ENCODE results near the gene FCHO1. TPM values are rescaled to one million over a fixed set of nuclear protein-coding genes. Genes with fewer than 3 reads are reported as not detected.

The FCHO1 gene
- total RNA-seq, 1 donor from 2014 or later: not detected

DNA sequence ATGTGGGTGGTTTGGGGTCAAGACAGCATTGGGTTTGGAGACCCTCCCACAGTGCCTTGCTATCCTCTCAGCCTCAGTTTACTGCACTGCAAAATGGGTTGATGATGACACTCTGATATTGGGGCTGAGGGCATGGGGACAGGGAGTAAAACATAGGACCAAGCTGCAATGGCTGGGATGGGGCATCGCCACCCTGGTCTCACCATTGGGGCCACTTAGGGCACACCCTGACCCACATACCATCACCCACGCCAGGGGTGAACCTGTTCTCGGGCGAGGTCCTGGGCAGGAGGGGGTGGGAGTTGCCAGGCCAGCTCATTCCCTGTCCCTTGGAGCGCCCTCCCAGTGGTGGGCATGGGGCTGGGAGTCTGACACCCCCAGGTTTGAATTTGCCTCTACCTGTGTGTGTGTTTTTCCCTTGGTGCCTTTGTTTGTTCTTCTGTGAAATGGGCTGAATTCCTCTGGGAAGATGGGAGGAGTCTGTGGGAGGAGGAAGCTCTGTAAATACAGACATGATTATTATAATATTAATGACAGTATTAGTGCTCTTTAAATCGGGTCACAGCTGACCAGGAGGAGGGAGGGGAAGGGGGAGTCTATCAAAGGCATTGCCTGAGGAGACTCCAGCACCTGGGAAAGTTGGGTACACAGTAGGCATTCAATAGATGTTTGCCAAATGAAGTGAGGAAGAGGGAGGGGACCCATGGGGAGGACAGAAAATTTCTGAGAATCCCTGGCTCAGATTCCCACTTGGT is 2.2 kb upstream of the FCHO1 start:
- H3K4me1 ChIP-seq: peaks cover 0 to 5% of the 10 kb centered on the region in 2 donors
- TF ChIP-seq, protein P1, sequence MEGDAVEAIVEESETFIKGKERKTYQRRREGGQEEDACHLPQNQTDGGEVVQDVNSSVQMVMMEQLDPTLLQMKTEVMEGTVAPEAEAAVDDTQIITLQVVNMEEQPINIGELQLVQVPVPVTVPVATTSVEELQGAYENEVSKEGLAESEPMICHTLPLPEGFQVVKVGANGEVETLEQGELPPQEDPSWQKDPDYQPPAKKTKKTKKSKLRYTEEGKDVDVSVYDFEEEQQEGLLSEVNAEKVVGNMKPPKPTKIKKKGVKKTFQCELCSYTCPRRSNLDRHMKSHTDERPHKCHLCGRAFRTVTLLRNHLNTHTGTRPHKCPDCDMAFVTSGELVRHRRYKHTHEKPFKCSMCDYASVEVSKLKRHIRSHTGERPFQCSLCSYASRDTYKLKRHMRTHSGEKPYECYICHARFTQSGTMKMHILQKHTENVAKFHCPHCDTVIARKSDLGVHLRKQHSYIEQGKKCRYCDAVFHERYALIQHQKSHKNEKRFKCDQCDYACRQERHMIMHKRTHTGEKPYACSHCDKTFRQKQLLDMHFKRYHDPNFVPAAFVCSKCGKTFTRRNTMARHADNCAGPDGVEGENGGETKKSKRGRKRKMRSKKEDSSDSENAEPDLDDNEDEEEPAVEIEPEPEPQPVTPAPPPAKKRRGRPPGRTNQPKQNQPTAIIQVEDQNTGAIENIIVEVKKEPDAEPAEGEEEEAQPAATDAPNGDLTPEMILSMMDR (IDR thresholded peaks at IDR 0.05): no peak
- no peak overlapping the region for H3K27ac ChIP-seq
- H3K4me3 ChIP-seq: no peak overlapping the region
- no peak for DNase-seq (ENCODE audit: low spot score in 2 of 2)
- H3K9me3 ChIP-seq: no peaks in the 10 kb centered on the region
- H3K27me3 ChIP-seq: no peaks in the 10 kb centered on the region
- intact Hi-C loops (cut with DNase I): loop anchor here (5.0 kb wide), 1 partner anchor 192 kb away; the partner anchor contains the start of gene COLGALT1
- no peaks in the 10 kb centered on the region for H3K36me3 ChIP-seq

DNA sequence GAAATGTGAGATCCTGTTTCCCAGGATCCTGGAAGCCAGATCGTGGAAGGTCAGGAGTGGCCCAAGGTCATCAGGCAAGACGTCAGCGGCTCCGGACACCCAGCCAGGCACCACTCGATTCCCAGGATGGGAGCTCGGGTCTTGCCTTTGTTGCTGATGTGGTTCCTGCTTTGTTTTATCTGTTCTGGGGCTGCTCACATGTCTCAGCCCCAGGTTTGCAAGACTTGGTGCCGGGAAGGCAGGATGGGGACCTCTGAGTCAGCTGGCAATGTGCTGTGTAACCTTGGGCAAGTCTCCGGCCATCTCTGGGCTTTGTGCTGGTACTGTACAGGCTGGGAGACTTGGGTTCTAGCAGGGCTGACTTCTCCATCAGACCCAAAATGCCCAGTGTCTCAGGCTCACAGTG is 1.4 kb upstream of the FCHO1 start:
- intact Hi-C loops (cut with DNase I): loop anchor here (5.0 kb wide), 1 partner anchor 193 kb away; the partner anchor contains the start of gene COLGALT1
- Histone ChIP-seq H3K27me3 (no peaks in the 10 kb centered on the region), H3K4me3 (no peak overlapping the region), H3K36me3 (no peaks in the 10 kb centered on the region), H3K4me1 (peaks cover 0 to 5% of the 10 kb centered on the region in 2 donors), H3K27ac (no peak overlapping the region), H3K9me3 (no peaks in the 10 kb centered on the region)
- TF ChIP-seq, protein P1 (IDR thresholded peaks at IDR 0.05): no peak
- no peak for DNase-seq (ENCODE audit: low spot score in 2 of 2)

DNA sequence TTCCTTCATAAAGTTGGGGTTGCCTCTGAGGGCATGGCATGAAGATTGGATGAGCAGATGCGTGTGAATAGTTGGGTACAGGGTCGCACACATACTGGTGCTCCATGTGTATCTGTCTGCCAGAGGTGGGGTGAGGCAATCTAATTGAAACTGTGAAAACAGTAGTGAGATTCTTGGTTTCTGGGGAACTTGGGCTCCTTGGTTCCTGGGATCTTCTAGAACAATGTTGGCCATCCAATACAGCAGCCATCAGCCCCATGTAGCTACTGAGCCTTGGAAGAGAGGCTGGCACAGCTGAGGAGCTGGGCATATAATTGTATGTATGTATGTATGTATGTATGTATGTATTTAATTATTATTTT is 616 bp downstream of the FCHO1 start:
- TF ChIP-seq, protein P1 (IDR thresholded peaks at IDR 0.05): no peak
- Histone ChIP-seq H3K4me3 (no peak overlapping the region), H3K27ac (no peak overlapping the region), H3K4me1 (peaks cover 0 to 5% of the 10 kb centered on the region in 2 donors), H3K9me3 (no peaks in the 10 kb centered on the region), H3K36me3 (no peaks in the 10 kb centered on the region), H3K27me3 (no peaks in the 10 kb centered on the region)
- DNase-seq (ENCODE audit: low spot score in 2 of 2): no peak
- intact Hi-C loops (cut with DNase I): no loop called here

DNA sequence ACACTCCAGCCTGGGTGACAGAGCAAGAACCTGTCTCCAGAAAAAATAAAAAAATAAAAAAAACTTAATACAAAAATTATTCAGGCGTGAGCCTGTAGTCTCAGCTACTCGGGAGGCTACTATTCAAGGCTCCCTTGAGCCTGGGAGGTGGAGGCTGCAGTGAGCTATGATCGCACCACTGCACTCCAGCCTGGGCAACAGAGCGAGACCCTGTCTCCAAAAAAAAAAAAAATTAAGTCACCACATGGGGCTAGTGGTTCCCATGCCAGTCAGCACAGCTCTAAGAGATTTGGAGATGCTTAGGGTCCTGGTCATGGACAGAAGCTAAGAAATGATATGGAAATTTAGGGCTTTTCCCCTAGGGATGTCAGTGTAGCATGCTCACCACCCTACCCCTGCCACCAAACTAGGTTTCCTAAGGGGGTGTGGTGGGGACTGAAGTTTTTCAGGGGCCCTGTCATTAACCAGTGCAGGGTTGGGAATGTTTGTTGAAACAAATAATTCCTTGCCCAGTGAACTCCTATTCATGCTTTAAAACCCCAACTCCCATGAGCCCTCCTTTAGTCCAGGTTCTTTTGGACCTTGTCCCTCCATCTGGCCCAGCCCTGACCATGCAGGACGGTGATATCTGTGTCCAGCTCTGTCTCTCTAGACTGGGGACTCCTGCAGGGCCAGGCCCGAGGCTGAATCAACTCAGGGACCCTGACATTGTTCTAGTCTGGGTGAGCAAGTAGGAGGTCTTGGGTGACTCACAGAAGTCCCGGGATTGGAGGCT is 1.8 kb downstream of the FCHO1 start:
- Histone ChIP-seq H3K27me3 (no peaks in the 10 kb centered on the region), H3K9me3 (no peaks in the 10 kb centered on the region)
- TF ChIP-seq, protein P1 (IDR thresholded peaks at IDR 0.05): no peak

DNA sequence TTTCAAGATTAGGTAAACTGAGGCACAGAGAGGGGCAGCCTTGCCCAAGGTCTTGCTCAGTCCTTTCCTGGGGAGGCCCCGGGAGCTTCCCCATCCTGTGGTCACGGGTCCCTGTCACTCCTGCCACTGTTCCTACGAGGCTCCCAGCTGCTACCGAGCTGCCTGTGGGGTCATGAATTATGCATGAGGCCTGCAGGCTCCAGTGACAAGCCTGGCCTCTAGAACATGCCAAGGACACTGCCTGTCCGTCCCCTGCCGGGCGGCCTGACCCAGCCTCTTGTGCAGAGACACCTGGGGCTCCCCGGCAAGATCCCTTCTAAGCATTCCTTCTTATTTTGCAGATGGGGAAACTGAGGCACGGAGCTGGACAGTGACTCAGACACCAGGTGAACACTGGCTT is 2.7 kb downstream of the FCHO1 start:
- no peak overlapping the region for H3K4me3 ChIP-seq
- no peaks in the 10 kb centered on the region for H3K9me3 ChIP-seq
- TF ChIP-seq, protein P1 (IDR thresholded peaks at IDR 0.05): no peak
- H3K4me1 ChIP-seq: peaks cover 0 to 2% of the 10 kb centered on the region in 2 donors
- H3K36me3 ChIP-seq: no peaks in the 10 kb centered on the region
- DNase-seq (ENCODE audit: low spot score in 2 of 2): no peak
- H3K27me3 ChIP-seq: no peaks in the 10 kb centered on the region
- no peak overlapping the region for H3K27ac ChIP-seq
- intact Hi-C loops (cut with DNase I): no loop called here

More for the DNA sequence above, 1.8 kb downstream of the FCHO1 start:
- DNase-seq (ENCODE audit: low spot score in 2 of 2): no peak
- H3K36me3 ChIP-seq: no peaks in the 10 kb centered on the region
- H3K27ac ChIP-seq: no peak overlapping the region
- H3K4me1 ChIP-seq: peaks cover 0 to 3% of the 10 kb centered on the region in 2 donors
- H3K4me3 ChIP-seq: no peak overlapping the region
- intact Hi-C loops (cut with DNase I): no loop called here

Measured in ascending aorta (tissue), 2 donors.